ENCODE measurements around the gene NOTCH4.
"Not testable (repeated sequence)": the region's sequence is repeated elsewhere in the genome, so short reads cannot be mapped to it uniquely, and the experiment has no call there.

NOTCH4 gene

DNA sequence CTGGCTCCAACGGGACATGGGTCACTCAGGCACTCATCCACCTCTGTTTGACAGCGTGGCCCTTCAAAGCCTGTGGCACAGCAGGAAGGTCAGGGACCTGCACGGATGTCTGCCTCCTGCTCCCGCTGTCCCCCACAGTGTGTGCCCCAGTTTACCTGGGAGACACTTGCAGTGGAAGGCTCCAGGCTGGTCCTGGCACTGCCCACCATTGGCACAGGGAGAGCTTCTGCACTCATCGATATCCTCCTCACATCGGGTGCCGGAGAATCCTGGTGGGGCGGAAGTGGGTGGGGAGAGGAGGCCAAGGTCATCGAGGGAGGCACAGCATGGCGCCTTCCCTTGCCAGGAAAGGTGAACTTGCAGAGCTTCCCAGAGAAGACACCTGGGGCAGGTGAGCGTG lies 6.9 kb downstream of the NOTCH4 start:
- DNase-seq, result no peak

DNA sequence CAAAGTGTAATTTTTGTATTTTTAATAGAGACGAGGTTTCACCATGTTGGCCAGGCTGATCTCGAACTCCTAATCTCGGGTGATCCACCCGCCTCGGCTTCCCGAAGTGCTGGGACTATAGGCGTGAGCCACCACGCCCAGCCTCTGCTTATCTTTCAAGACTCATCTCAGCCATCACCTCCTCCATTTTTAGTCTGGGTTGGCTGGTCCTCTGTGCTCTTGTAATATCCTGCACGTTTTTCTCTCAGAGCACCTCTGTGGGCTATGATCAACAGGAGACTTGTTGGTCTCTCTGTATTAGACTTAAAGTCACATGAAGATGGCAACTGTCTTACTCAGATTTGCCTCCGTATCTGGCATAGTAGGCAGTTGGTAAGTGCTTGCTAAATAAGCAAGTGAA lies 7.6 kb downstream of the NOTCH4 start:
- DNase-seq, result no peak

DNA sequence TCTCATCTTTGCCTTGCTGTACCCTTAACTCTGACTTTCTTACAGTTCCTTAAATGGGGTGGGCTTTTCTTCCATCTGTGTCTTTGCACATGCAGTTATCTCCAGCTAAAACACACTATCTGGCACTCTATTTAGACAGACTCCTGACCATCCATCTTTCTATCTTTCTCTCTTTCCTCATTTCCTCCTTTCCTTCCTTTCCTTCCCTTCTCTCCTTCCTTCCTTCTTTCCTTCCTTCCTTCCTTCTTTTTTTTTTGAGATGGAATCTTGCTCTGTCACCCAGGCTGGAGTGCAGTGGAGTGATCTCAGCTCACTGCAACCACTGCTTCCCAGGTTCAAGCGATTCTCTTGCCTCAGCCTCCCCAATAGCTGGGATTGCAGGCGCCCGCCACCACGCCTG lies 8.2 kb downstream of the NOTCH4 start:
- no peak for DNase-seq

DNA sequence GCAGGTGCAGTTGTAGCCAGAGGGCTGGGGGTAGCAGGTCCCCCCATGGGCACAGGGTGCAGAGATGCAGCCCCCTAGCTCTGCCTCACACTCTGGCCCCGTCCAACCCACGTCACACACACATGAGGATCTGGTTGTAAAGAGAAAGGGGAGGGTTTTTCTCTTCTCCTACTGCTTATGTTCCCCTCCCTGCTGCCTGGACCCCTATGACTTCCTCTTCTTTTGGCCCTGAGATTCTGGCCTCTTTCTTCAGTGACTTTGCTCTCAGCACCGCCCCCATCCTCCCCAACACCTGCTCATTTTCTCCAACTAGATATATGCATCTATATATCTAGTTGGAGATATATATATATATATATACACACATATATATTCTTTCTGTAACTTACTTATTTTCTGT lies 9.7 kb downstream of the NOTCH4 start:
- DNase-seq, result no peak

DNA sequence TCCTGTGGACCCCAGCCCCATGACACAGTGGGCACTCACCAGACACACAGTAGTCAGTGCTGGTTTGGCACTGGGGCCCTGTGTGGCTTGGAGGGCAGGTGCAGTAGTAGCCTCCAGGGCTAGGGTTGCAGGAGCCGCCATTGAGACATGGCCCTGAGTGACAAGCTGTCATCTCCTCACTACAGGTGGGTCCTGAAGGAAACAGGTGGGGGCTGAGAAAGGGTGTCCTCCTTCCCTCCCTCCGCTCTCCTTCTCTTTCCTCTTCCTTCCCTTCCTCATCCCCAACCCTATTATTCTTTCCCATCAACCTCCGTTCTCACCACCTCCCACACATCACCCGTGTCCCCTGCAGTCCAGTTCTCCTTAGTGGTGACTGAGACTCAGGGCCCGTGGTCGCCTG lies 10.2 kb downstream of the NOTCH4 start:
- DNase-seq, result no peak

DNA sequence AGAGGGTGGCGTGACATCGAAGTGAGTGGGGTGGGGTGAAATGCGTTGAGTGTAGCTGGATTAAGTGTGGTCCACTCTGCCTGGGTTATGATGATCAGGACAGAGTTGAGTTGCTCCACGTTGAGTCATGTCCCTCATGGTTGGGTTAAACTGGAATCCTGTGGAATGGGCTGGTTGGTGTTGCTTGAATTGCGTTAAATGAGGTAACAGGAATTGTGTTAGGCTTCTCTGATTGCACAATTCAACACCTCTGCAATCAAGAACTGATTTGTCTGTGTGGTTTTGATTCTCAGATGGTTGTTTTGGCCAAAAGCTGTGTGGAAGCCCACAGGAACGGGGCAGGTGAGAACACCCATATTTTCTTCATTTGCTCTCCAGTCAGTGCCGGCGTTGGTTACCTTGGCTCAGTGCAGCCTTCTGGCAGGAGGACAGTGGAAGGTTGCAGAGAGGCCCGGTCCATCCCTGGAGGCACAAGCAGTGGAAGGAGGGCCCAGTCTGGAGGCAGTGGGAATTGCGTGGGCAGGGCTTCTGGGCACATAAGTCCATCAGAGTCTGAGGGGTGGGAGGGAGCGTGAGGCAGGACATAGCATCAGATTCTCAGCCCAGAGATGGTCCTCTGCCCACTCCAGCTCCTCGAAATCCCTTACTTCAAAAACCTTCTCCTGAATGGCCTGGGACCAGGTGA lies 11.6 kb downstream of the NOTCH4 start:
- DNase-seq, result no peak

DNA sequence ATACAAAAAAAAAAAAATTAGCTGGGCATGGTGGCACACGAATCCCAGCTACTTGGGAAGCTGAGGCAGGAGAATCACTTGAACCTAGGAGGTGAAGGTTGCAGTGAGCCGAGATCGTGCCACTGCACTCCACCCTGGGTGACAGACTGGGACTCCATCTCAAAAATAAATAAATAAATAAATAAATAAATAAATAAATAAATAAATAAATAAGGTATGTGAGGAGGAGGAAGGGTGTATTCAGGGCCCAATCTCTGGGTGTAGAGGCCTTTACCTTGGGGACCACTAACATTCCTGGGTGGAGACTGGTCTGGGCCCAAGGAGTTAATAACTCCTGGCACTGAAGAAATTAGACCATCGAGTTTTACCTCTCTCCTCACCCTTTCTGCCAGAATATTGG lies 12.4 kb downstream of the NOTCH4 start:
- not testable (repeated sequence) for DNase-seq

DNA sequence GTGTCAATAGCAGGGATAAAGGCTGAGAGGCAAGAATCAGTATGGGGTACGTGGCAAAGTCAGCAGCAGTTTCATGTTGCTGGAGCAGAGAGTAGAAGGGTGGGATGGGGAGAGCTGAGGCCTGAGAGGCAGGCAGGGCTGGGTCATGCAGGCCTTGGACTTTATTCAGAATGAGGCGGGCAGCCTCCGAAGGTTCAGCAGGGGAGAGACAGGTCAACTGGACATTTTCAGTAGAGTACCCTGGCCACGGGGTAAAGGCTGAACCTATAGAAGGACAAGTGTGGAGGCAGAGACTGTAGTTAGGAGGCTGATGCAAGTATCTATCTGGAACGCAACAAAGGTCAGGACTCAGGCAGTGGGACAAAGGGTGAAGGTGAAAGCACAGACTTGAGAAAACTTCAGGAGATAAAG lies 13.7 kb downstream of the NOTCH4 start:
- no peak for DNase-seq

DNA sequence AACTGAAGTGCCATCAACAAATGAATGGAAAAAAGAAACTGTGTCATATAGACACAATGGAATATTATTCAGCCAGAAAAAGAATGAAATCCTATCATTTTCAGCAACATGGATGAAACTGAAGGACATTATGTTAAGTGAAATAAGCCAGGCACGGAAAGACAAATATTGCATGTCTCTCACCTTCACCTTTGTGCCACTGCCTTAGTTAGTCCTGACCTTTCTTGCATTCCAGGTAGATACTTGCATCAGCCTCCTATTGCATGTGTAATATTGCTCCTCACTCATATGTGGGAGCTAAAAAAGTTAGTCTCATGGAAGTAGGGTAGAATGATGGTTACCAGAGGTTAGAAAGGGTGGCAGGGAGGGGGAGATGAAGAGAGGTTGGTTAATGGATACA lies 14.9 kb downstream of the NOTCH4 start:
- no peak for DNase-seq

DNA sequence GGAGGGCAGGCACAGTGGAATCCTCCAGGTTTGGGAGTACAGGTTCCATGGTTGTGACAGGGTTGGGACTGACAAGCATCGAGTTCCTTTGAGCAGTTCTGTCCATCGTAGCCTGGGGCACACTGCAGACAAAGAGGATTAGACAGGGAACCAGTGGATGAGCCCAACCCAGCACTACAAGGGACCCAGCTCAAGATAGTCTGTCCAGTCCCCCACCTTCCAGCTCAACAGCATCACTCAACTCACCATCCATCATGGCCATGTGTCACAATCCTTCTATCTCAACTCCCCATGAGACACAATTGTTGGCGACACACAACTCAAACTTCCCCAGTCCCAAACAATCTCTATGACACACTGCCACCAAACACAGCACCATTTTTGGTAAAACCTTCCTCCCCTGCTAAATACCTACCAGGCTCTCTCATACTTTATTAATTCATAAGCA lies 19.6 kb downstream of the NOTCH4 start:
- no peak for DNase-seq

DNA sequence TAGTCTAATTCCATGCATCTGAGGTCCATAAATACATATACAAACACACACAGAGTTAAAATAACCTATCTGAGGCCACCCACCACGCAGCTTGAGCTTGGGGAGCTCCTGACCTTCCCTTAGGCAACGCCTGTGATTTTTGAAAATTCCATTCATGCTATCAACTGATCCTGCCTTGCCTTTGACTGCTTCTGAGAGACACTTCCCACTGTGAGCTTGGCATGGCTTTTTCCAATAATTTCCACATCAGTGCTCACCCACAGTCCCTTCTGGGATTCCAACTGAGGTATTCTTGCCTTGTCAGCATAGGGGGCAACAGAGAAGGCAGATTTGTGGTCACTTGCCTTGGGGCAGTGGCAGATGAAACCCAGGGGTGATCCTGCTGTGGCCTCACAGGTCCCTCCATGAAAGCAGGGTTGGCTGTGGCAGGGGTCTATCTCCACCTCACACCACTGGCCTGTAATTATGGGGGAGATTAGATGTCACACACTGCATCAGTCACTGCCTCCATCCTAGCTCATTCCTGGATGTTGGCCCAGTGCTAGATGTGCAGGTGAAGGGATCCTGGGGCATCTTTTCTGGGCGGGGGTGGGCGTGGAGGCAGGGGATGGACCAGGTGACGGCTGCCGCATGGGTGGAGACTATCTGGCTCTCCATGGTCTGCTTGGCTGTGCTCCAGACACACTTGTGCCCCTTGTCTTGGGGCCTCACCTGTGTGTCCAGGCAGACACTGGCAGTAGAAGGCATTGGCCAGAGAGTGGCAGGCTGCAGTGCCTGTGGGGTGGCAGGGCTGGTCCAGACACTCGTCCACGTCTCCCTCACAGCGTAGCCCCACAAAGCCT lies 20.2 kb downstream of the NOTCH4 start:
- no peak for DNase-seq

DNA sequence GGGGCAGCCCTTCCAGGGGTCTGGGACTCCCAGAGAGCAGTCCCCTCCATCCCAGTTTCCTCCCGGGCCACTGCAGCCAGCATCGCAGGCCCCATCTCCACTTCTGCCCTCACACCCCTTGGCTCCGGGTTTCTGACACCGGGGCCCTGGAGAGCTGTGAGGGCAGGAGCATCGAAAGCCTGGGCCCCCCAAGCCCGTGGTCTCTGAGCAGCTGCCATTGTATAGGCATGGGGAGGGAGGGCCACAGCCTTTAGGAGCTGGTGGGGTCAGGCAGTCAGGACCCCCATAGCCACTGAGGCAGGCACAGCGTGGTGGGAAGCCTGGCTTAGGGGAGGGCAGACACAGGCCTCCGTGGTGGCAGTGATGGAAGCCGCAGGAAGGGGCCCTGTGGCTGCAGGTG lies 21.7 kb downstream of the NOTCH4 start:
- DNase-seq, result no peak

DNA sequence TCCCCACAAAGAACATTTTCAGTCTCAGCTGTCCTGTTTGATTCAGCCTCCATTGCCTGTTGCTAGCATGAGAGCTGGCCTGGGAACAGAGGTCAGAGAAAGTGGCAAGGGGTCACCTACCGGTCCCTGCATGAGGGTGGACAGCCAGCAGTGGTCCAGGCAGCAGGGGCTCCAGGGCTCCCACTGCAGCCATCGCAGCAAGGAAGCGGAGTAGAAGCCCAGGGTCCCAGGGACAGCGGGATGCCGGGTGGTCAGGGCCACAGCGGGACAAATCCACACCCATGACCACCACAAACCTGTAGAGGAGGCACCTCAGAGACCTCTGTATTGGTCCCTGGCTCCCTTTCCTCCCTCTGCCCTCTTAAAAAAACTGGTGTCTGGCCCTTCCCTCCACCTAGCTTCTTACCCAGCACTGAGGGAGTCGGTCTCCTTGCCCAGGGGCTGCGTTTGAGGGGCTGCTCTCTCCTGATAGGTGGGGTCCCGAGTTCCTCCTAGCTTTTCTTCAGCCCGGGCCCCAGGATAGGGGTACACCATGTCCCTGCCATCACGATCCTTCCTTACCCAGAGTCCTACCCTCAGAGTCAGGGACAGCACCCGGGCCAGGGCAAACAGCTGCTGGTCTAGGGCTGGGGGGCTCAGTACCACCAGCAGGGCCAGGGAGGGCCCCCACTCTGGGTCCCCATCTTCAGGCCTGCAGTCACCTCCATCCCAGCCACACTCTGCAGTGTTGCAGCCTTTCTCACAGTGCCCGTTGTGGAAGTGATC lies 23.0 kb downstream of the NOTCH4 start:
- no peak for DNase-seq

DNA sequence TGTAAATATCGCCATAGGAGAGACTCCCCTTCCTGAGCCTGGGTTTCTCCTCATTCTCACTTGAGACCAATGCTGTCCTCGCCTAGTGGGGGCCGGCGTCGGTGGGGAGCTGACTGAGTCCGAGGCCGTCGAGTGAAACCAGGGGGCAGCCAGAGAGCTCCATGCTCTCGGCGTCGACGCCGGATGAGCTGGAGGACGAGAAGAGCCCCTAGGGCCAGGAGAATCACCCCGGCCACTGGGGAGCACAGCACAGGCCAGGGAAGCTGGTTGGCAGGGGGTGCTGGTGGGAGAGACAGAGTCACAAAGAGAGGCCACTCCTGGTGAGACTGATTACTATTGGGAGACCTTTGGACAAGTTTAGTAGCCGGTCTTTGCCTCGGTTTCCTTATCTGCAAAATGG lies 25.0 kb downstream of the NOTCH4 start:
- no peak for DNase-seq

DNA sequence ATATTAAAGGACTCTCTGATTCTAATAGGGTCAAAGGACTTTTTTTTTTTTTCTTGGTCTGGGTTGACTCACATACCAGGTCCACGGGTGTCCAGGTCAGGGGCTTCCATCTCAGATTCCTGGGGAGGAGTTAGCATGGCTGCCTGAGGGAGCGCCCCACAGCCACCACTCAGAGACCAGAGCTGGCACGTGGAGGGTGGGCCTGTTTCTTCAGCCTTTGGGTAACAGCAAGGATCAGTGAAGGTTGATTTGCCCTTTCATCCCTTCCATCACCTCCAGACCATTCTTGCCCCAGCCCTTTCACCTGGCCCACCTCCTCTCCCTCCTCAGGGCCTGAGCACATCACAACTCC lies 25.5 kb downstream of the NOTCH4 start:
- no peak for DNase-seq

DNA sequence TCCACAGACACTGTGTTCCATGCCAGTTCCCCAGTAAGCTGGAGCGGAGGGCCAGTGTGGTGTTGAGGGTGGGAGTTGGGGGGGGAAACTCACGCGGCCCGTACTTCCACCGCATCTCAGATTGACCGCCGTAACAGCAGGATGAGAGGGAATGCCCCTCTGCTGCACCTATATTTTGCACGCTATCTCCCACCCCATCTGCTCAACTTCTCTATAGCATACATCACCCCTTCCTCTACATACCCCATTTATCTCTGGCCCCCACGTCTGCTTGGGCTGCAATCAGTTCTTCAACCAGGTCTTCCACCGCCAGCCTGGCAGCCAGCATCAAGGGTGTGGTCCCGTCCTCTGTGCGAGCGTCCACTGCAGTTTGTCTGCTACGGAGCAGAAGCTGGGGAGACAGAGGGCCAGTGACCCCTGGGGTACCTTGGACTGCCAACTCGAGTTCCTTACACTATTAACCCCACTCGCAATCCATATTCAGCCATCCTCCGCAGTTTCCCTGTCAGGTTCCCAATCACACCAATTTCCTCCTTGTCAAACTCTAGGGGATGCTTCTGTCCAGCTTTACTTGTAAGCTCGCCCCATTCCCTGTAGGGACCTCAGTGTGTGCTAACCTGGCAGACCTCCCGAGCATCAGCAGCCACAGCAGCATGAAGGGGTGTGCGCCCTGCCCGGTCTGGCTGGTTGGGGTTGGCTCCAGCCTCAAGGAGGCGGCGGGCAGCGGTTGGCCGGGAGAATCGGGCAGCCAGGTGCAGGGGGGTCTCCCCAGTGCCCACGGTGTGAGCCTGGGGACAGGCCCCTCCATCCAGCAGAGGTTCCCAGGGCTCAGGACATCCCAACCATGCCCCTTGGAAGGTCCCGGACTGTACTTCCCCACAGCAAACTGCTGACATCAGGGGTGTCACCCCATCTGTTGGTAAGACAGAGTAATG lies 26.9 kb downstream of the NOTCH4 start:
- DNase-seq, result no peak

DNA sequence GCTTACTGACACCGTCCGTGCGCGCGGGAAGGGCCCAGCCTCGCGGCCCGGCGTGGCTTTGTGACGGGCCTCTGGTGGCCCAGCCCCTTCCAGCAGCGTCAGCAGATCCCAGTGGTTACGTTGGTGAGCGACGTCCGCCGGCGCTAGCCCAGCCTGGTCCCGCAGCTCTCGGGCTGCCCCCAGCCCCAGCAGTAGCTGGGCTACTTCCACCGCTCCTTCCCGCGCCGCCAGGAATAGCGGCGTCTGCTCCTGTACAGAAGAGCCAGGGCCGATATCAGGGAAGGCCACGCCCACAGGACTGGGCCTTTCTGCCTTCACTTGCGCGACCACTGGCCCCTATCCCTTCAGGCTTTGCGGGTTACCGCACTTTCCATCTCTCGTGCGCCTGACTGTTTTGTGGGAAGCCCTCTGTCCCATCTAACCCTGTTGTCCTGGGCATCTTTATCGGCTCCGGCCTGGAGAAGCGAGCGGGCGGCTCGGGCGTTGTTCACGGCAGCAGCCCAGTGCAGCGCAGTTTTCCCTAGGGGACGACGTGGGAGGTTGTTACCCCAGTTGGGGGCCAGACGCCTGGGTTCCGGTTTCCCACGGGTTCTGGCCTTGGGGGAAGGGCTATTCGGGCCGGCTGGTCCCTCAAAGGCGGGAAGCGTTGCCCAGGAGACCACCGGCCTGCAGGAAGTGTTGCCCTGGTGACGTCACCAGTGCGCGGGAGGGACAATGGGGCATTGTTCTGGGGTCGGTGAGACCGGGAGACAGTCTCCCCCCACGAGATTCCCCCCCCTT lies 27.8 kb downstream of the NOTCH4 start:
- DNase-seq, result peak; percentile 48 to 59

DNA sequence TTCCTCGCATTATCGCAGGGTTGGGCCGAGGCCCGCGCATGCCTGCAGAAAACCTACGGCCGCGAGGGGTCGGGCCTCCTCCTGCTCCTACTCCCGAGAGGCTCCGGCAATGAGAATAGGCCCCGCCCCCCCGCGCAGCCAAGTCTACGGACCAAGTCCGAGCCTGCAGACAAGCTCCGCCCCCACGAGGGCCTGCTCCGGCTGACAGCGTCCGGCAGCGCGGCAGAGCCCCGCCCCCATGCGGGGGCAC lies 28.3 kb downstream of the NOTCH4 start:
- peak; percentile 98 to 100 for DNase-seq

DNA sequence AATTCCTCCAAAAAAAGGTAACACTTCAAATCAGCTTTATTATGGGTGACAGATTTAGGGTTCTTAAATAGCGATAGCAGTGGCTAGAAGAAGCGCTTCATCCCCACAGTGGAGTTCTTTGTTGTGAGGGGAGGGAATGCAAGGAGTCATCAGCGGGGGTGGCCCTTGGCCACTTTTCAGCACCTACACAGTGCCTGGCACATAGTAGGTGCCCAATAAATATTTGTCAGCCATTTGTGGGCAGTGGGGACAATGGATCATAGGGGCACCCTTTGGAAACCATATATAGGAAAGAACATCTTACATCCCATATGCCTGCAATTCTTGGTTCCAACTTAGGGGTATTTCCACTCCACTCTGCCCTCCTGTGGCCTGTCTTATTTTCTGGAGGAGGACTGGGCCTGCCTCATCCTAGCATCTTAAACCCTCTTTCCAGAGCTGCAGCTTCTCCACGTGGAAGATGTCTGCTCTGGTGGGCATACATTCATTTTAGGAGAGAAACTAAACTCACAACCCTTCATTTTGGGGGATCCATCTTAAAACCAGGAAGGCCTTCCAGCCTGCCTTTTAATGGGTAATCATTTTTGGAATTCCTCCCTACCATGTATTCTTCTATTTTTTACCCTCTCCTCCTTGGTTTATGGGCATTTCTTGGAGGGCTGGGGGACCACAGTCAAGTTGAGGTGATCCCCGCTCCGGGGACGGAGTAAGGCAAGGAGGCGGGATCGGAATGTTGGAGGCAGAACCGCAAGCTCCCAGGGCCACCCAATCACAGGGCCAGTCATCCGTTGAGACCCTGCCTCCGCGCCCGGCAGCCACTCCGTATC lies 28.8 kb downstream of the NOTCH4 start:
- peak in 1 of 2 experiments; percentile 12 for DNase-seq

DNA sequence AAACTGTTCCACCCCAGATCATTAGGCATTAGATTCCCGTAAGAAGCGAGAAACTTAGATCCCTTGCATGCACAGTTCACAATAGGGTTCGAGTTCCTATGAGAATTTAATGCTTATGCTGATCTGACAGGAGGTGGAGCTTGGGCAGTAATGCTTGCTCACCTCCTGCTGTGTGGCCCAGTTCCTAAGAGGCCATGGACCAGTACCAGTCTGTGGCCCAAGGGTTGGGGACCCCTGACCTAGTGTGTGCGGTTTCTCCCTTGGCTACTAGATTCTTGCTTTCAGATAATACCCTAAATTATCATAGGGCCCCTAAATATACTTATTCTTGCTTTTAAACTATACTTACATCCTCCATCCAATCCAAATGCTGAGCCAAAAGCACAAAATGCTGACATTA lies 29.5 kb downstream of the NOTCH4 start:
- no peak for DNase-seq

DNA sequence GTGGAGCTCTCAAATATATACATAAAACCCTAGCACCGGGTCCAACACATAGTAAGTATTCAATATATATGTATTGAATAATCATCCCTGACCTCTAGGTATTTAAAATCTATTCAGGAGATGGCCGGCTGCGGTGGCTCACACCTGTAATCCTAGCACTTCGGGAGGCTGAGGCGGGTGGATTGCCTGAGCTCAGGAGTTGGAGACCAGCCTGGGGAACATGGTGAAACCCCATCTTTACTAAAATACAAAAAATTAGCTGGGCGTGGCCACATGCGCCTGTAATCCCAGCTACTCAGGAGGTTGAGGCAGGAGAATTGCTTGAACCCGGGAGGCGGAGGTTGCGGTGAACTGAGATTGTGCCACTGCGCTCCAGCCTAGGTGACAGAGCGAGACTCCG lies 30.8 kb downstream of the NOTCH4 start:
- not testable (repeated sequence) for DNase-seq
